ENCODE measurements around the gene RPS3.

GRCh38 chr11:75352588-75353206 lies 46.6 kb upstream of the RPS3 start:
- no peak for TF ChIP-seq EZH2 (IDR thresholded peaks at IDR 0.05; ENCODE audit: low read depth, unreplicated experiment)
- TF ChIP-seq CTCF (conservative IDR thresholded peaks at IDR 0.05; ENCODE audit: low read depth in 2 of 2): no peak
- TF ChIP-seq POLR2AphosphoS5 (IDR thresholded peaks at IDR 0.05; ENCODE audit: low read depth): no peak
- TF ChIP-seq EZH2phosphoT487 (IDR thresholded peaks at IDR 0.05; ENCODE audit: unreplicated experiment): no peak
- TF ChIP-seq STAT1 (IDR thresholded peaks at IDR 0.05; ENCODE audit: unreplicated experiment): no peak
- no peak for TF ChIP-seq REST (IDR thresholded peaks at IDR 0.05; ENCODE audit: unreplicated experiment)
- TF ChIP-seq ZNF114 (CRISPR knock-in tag; IDR thresholded peaks at IDR 0.05): no peak
- TF ChIP-seq ETS1 (IDR thresholded peaks at IDR 0.05): no peak
- no peak for TF ChIP-seq NANOG (IDR thresholded peaks at IDR 0.05; ENCODE audit: borderline replicate concordance)
- no peak for TF ChIP-seq CREB1 (CRISPR knock-in tag; IDR thresholded peaks at IDR 0.05; ENCODE audit: low read depth)
- TF ChIP-seq ZNF462 (CRISPR knock-in tag; IDR thresholded peaks at IDR 0.05): no peak
- no peak for TF ChIP-seq JUNB (IDR thresholded peaks at IDR 0.05; ENCODE audit: unreplicated experiment)
- no peak for TF ChIP-seq ZNF331 (CRISPR knock-in tag; IDR thresholded peaks at IDR 0.05; ENCODE audit: low read depth)
